Nephron progenitor cell (in vitro differentiated cells): Measurements from ENCODE around the gene ACSL3.
A peak's percentile ranks its signal among the peaks of the same experiment; 100 is the strongest.

Source experiments
- DNase-seq: peaks from one replicate; pipeline ENCODE4 v3.0.0; 2021
- H3K27ac Mint-ChIP-seq: 2 replicates; pipeline ENCODE4 v1.8.0; 2021; ENCODE audit warnings: mild to moderate bottlenecking, moderate library complexity, mixed read lengths
- H3K27me3 Mint-ChIP-seq: 2 replicates; pipeline ENCODE4 v1.8.0; 2021; ENCODE audit warnings: mild to moderate bottlenecking, low read depth, mixed read lengths; ENCODE audit not compliant: poor library complexity
- H3K36me3 Mint-ChIP-seq: 2 replicates; pipeline ENCODE4 v1.8.0; 2021; ENCODE audit warnings: low read depth, mixed read lengths
- H3K4me1 Mint-ChIP-seq: 2 replicates; pipeline ENCODE4 v1.8.0; 2021; ENCODE audit warnings: mixed read lengths
- H3K4me3 Mint-ChIP-seq: 2 replicates; pipeline ENCODE4 v1.8.0; 2021; ENCODE audit warnings: mild to moderate bottlenecking, moderate library complexity, mixed read lengths
- H3K9me3 Mint-ChIP-seq: 2 replicates; pipeline ENCODE4 v1.8.0; 2021; ENCODE audit warnings: mild to moderate bottlenecking, moderate library complexity, mixed read lengths
- CTCF ChIP-seq: fragments of 200-600 bp; sonication (generic); IDR thresholded peaks from 2 replicates; pipeline ENCODE4 v1.5.0; 2021; ENCODE audit warnings: antibody characterized with exemption

ACSL3 gene

GRCh38 chr2:222891890-222892289 is 31.1 kb downstream of the ACSL3 start:
- Mint-ChIP-seq H3K4me1 (peaks cover 17% of the 10 kb centered on the region), H3K9me3 (no peaks in the 10 kb centered on the region), H3K27me3 (no peaks in the 10 kb centered on the region), H3K36me3 (peaks cover 51% of the 10 kb centered on the region), H3K27ac (no peak overlapping the region), H3K4me3 (no peak overlapping the region)
- no peak for DNase-seq
- TF ChIP-seq CTCF, result no peak

DNA sequence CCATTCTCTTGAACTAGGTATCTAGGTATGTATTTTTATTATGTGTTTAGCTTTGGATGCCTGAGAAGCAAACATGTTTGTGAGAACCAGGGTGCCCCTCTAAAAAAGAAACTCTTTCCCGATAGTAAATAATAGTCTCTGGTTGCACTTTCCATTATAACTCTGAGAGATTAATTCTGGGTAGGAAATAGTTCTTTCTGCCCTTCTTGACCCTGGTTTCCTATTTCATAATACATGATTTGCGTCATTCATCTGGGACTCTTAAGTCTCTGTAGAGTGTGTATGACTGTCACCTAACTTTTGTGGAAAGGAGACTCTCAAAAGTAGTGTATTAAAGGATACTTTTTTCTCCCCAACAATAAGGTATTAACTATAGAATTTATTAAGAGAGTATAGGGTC is 31.5 kb downstream of the ACSL3 start:
- H3K27ac Mint-ChIP-seq, result no peak overlapping the region
- H3K9me3 Mint-ChIP-seq, result no peaks in the 10 kb centered on the region
- peaks cover 51% of the 10 kb centered on the region for H3K36me3 Mint-ChIP-seq
- no peak for DNase-seq
- no peaks in the 10 kb centered on the region for H3K27me3 Mint-ChIP-seq
- TF ChIP-seq CTCF, result no peak
- no peak overlapping the region for H3K4me3 Mint-ChIP-seq
- H3K4me1 Mint-ChIP-seq, result peaks cover 17% of the 10 kb centered on the region

- no peak for DNase-seq
- Mint-ChIP-seq H3K27me3 (no peaks in the 10 kb centered on the region), H3K4me3 (no peak overlapping the region), H3K27ac (peak overlapping the region; percentile 67), H3K4me1 (peaks cover 17% of the 10 kb centered on the region), H3K36me3 (peaks cover 52% of the 10 kb centered on the region), H3K9me3 (no peaks in the 10 kb centered on the region)
- no peak for TF ChIP-seq CTCF
These were observed 31.9 kb downstream of the ACSL3 start for GRCh38 chr2:222892761-222893160.

GRCh38 chr2:222893716-222894115 is 32.9 kb downstream of the ACSL3 start:
- Mint-ChIP-seq H3K27me3 (no peaks in the 10 kb centered on the region), H3K4me1 (peaks cover 17% of the 10 kb centered on the region), H3K36me3 (peaks cover 53% of the 10 kb centered on the region), H3K4me3 (no peak overlapping the region), H3K9me3 (no peaks in the 10 kb centered on the region), H3K27ac (peak overlapping the region; percentile 67)
- no peak for TF ChIP-seq CTCF
- no peak for DNase-seq

DNA sequence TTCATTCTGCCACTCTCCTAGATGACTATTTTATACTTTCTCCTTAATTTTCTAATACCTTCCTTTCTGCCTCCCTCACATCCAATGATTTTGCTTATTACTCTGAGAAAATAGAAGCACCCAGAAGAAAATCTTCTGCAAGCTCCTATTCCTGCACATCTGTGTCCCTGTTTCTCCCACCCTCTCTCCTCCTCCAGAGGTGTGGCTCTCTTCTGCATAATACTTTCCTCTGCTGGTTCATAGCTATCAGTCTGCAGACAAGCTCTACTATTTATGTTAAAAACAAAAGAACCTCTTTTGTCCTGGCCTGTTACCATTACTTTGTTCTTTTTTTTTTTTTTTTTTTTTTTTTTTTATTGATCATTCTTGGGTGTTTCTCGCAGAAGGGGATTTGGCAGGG is 34.3 kb downstream of the ACSL3 start:
- H3K4me3 Mint-ChIP-seq, result no peak overlapping the region
- no peaks in the 10 kb centered on the region for H3K9me3 Mint-ChIP-seq
- peaks cover 19% of the 10 kb centered on the region for H3K4me1 Mint-ChIP-seq
- TF ChIP-seq CTCF, result no peak
- no peak for DNase-seq
- peaks cover 47% of the 10 kb centered on the region for H3K36me3 Mint-ChIP-seq
- H3K27me3 Mint-ChIP-seq, result no peaks in the 10 kb centered on the region
- no peak overlapping the region for H3K27ac Mint-ChIP-seq

DNA sequence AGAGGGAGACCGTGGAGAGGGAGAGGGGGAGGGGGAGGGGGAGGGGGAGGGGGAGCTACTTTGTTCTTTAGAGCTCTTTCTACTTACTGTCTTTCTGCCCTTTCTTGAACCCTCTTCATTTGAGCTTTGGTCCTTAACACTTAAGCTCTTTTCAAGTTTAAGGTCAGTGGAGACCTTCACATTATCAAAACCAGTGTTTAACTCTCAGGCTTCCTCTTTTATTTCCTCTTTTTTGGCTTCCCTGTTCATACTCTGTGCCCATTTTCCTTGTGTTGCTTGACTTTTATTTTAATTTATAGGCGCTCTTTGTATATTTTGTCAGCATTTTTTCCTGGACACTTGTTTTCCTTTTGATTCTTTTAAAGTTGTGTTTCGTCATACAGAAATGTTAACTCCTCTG is 37.1 kb downstream of the ACSL3 start:
- no peak overlapping the region for H3K4me3 Mint-ChIP-seq
- H3K27ac Mint-ChIP-seq, result no peak overlapping the region
- TF ChIP-seq CTCF, result no peak
- no peak for DNase-seq
- H3K4me1 Mint-ChIP-seq, result peaks cover 26% of the 10 kb centered on the region
- peaks cover 50% of the 10 kb centered on the region for H3K36me3 Mint-ChIP-seq
- H3K27me3 Mint-ChIP-seq, result no peaks in the 10 kb centered on the region
- no peaks in the 10 kb centered on the region for H3K9me3 Mint-ChIP-seq
